HK-2 (cell line): ENCODE results near the gene CEP68.
"Not testable (repeated sequence)": the region's sequence is repeated elsewhere in the genome, so short reads cannot be mapped to it uniquely, and the experiment has no call there.

ENCODE experiments used
- DNase-seq: peaks from one replicate; pipeline ENCODE4 v3.0.0-alpha.2; 2018; ENCODE audit not compliant: unreplicated experiment

Gene CEP68

GRCh38 chr2:65079017-65079416, 22.8 kb downstream of the CEP68 start:
- no peak for DNase-seq

- DNase-seq, result no peak
These were observed 25.0 kb downstream of the CEP68 start for GRCh38 chr2:65081232-65081685.

- no peak for DNase-seq
These were observed 28.9 kb downstream of the CEP68 start for GRCh38 chr2:65085148-65085547.

DNA sequence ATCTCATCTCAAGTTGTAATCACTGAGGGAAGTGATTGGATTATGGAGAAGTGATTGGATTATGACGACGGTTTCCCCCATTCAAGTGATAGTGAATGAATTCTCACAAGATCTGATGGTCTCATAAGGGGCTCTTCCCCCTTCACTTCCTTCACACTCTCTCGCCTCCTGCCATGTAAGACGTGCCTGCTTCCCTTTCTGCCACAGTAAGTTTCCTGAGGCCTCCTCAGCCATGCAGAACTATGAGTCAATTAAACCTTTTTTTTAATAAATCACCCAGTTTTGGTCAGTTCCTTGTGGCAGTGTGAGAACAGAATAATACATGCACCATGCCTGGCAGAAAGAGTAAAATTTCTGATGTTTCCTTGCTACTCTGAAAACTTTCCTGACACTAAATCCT, 36.6 kb downstream of the CEP68 start:
- no peak for DNase-seq

GRCh38 chr2:65093211-65093610, 37.0 kb downstream of the CEP68 start:
- DNase-seq, result no peak

- no peak for DNase-seq
These were observed 40.7 kb downstream of the CEP68 start for GRCh38 chr2:65096948-65097347.

DNA sequence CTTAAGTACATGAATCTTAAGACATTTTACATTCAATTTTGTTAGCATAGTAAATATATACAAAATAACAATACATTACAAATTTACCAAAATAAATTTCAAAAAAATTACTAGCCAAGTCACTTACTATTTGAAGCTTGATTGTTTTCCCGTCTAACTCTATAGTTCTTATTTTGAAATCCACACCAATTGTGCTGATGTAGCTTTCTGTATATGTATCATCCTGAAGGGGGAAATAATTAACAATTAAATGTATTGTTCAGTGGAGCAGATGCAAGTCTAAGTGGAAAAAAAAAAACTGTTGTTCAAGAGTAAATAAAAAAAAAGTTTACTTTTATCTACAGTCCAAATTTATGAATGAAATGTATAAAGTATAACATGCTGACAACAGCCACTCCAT, 41.6 kb downstream of the CEP68 start:
- no peak for DNase-seq

DNA sequence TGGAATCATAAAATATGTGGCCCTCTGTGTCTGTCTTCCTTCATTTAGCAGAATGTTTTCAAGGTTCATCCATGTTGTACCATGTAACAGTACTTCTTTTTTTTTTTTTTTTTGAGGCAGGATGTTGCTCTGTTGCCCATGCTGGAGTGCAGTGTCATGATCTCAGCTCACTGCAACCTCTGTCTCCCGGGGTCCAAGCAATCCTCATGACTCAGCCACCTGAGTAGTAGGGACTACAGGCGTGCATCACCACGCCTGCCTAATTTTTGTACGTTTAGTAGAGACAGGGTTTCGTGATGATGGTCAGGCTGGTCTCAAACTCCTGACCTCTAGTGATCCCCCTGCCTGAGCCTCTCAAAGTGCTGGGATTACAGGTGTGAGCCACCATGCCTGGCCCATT, 42.5 kb downstream of the CEP68 start:
- no peak for DNase-seq

DNA sequence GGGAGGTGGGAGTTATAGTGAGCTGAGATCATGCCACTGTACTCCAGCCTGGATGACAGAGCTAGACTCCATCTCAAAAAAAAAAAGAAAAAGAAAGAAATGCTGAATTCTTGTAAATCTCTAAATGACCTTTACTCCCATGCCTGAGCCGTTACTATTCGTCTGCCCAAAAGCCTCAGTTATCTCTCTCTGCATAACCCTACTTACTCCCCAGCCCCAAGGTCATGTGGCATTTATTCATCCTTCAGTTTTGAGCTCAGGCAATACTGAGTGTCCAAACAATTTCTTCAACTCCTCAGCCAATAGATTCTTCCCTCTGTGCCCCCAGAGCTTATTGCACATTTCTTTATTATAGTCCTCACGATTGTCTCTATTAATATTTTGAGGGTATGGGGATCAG, 44.9 kb downstream of the CEP68 start:
- DNase-seq, result no peak

- no peak for DNase-seq
These were observed 46.9 kb downstream of the CEP68 start for GRCh38 chr2:65103013-65103715.

- DNase-seq, result no peak
These were observed 51.3 kb downstream of the CEP68 start for GRCh38 chr2:65107530-65107929.

- DNase-seq, result no peak
These were observed 52.6 kb downstream of the CEP68 start for GRCh38 chr2:65108780-65109179.

DNA sequence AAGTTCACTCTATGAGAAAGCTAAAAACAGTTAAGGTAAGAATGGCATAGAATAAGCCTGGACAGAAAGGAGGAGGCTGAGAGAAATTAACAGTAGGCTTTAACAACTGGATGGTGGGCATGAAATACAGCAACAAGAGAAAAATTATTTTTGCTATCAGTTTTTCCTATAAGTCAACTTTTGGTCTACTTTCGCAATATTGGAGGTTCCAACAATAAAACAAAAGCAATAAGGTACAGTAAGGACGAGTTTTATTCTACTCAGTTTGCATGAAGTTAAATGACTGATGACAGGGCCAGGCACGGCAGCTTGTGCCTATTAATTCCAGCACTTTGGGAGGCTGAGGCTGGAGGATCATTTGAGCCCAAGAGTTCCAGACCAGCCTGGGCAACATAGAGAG, 56.4 kb downstream of the CEP68 start:
- no peak for DNase-seq

DNA sequence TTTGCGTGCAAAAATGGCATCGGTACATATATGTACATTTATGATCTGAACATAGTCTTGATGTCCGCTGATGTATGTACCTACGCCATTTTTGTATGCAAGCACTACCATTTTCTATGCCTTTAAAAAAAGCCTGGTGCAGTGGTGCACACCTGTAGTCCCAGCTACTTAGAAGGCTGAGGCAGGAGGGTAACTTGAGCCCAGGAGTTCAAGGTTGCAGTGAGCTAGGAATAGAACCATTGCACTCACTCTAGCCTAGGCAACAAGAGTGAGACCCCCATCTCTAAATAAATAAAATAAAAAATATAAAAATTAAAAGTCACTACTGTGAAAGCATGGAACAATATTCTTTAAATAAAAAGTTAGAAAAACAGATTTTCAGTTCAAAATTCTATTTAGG, 57.0 kb downstream of the CEP68 start:
- DNase-seq, result no peak

GRCh38 chr2:65113816-65114215, 57.6 kb downstream of the CEP68 start:
- DNase-seq, result no peak

DNA sequence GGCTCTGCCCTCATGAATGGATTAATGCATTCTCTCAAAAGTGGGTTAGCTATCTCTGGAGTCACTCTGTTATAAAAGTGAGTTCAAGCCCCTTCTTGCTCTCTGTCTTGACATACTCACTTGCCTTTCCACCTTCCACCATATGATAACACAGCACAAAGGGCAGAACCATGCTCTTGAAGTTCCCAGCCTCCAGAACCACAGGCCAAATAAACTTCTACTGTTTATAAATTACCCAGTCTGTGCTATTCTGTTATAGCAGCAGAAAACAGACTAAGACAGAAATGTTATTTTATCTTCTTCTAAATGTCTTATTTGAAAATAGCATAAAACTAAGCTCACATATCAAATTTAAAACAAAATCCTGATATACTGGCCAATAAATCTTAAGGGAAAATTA, 58.7 kb downstream of the CEP68 start:
- no peak for DNase-seq

GRCh38 chr2:65116645-65117044, 60.4 kb downstream of the CEP68 start:
- DNase-seq, result no peak

GRCh38 chr2:65120990-65121693, 64.9 kb downstream of the CEP68 start:
- no peak for DNase-seq

- no peak for DNase-seq
These were observed 66.1 kb downstream of the CEP68 start for GRCh38 chr2:65122313-65122712.

DNA sequence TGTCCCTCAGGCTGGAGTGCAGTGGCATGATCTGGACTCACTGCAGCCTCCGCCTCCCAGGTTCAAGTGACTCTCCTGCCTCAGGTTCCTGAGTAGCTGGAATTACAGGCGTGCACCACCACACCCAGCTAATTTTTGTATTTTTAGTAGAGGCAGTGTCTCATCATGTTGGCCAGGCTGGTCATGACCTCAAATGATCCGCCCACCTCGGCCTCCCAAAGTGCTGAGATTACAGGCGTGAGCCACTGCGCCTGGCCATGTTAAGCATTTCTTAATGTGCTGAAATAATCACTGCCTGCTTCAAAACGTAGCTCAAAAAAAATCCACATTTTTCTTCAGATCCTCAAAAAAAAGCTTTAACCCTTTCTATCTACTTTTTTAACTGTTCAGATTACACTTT, 69.2 kb downstream of the CEP68 start:
- not testable (repeated sequence) for DNase-seq

GRCh38 chr2:65128297-65129190, 72.3 kb downstream of the CEP68 start:
- DNase-seq, result no peak

DNA sequence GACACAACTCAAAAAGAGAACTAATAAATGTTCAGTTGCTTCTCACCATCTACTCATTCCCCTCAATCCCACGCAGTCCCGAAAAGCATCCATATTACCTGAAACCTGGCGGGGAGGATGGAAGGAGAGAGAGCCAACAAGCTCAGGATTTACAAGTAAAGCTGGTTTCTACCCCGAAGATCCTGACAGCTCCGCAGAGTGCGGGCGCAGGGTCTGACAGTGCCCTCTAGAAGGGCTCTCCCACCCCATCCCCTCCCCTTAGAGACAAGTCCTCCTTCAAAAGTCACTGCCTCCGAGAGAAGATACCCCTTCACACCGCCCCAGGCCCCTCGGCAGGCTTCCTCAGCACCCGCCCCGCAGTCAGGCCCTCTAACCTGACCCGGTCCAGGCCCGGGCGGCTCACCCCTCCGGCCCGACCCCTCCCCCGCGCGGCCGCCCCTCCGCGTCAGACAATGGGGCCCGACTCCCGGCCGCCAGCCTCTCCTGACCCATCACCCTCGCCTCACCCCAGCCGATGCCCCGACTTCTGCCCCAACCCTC, 73.1 kb downstream of the CEP68 start:
- DNase-seq, result no peak
